ENCODE results near the gene MARK2.
A peak's percentile ranks its signal among the peaks of the same experiment; 100 is the strongest.
"Not testable (repeated sequence)": the region's sequence is repeated elsewhere in the genome, so short reads cannot be mapped to it uniquely, and the experiment has no call there.

Gene MARK2

DNA sequence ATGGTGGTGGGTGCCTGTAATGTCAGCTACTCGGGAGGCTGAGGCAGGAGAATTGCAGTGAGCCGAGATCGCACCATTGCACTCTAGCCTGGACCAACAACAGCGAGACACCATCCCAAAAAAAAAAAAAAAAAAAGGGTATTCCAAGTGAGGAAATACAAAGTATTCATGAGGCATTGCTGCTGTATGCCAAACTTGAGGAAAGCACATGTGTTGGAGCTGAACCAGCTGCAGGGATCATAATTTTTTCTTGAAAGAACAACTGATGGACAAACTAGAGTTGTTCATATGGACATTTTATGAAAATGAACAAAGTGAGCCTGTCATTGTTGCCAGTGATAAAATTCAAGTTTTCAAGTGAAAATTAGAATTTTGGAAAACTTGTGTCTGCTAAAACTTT lies 15.8 kb downstream of the MARK2 start:
- DNase-seq (ENCODE audit: low read depth in 2 of 2), result no peak

DNA sequence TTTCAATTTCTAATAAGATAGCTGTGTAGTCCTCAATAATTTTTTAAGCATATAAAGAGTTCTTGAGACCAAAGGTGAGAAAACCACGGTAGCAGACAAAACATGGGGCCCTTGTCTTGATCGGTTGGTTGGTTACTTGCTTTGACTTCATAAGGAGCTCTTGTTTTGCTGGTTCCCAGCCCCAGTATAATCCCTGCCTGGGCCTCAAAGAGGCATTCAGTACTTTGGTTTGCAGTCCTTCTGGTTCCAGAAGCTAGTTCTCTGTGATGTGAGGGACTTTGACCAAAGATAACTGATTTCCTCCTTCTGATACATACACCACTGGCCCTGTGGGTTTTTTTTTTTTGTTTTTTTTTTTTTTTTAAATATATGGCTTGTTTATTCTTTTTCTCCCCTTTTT lies 17.1 kb downstream of the MARK2 start:
- no peak for DNase-seq (ENCODE audit: low read depth in 2 of 2)

DNA sequence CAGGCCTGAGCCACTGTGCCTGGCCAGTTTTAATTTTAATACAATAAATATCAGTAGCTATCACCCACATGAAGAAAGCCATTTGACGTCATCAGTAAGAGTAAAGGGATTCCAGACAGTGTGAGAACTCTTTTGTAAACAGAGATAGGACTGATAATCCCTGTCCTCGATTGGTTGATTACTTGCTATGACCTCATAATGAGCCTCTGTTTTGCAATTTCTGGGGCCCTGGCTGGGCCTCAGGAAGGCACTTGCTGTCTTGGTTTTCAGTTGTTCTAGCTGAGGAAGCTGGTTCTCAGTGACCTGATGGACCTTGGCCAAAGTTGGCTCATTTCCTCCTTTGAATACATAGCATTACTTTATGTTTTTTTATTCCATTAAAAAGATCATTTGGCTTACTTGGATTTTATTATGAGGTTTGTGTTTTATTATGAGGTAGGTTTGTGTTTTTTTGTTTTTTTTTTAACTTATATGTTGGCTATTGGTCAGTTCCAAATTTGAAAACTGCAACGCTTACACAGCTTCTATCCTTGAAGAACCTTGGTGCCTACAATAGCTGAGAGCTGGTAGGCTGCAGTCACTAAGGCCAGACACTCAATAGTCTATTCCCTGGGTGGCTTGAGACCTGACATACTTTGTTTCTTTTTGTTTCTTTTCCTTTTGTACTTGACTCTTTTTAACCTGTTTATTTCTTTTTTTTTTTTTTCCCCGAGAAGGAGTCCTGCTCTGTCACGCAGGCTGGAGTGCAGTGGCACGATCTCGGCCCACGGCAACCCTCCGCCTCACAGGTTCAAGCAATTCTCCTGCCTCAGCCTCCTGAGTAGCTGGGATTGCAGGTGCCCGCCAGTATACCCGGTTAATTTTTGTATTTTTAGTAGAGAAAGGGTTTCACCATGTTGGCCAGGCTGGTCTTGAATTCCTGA lies 20.0 kb downstream of the MARK2 start:
- no peak for DNase-seq (ENCODE audit: low read depth in 2 of 2)

DNA sequence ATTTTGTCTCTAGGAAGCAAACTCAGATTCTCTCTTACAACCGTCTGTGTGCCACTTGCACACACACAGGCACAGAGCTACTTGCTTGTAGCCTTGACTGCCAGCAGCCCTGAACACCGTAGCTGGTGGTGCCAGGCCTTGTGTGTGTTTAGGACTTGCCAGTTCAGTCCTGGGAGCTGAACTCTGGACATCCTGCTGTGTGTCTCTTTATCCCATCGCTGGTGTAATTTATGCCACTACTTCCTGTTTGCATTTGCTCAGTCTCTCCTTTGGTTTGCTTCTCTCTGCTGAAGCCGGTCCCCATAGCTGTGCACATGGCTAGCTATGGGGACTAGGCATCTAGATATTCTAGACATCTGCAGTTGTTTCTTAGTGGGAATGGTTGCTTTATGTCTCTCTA lies 24.0 kb downstream of the MARK2 start:
- no peak for DNase-seq (ENCODE audit: low read depth in 2 of 2)

DNA sequence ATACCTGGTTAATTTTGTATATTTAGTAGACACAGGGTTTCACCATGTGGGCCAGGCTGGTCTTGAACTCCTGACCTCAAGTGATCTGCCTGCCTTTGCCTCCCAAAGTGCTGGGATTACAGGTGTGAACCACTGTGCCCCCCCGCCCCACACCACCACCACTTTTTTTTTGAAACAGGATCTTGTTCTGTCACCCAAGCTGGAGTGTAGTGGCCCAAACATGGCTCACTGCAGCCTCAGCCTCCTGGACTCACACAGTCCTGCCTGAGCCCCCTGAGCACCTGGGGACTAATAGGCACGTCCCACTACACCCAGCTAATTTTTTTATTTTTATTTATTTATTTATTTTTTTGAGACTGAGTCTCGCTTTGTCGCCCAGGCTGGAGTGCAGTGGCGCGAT lies 24.7 kb downstream of the MARK2 start:
- DNase-seq (ENCODE audit: low read depth in 2 of 2), result not testable (repeated sequence)

DNA sequence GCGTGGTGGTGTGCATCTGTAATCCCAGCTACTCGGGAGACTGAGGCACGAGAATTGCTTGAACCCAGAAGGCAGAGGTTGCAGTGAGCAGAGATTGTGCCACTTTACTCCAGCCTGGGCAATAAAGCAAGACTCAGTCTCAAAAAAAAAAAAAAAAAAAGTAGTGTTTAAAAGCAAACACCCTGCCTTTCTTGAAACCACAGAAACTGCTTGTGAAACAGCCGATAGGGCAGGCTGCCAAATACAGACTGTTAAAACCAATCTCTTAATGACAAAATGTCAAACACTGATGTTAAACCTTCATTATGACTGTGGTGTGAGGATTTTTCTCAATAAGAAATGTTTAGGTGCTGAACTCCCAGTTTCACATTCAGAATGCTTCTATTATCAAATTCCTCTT lies 27.3 kb downstream of the MARK2 start:
- DNase-seq (ENCODE audit: low read depth in 2 of 2), result peak; percentile 49 to 50

DNA sequence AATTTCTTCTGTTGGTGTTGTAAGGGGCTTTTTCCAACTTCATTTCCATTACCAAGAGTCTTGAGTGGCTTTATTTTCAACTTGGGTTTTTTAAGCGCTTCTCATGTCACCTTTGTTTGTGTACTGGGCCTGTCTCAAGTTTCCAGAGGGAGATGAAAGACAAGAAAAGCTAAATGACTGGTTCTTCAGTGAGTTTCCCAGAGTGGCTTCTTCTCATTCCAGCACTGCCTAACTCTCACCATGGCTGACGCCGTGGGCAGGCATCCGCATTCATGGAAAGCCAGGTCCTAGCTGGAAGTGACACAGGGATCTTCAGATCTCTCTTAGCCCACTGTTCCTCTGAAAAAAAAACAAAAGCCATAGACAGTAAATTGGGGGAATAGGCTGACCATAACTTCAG lies 28.6 kb downstream of the MARK2 start:
- DNase-seq (ENCODE audit: low read depth in 2 of 2), result no peak

DNA sequence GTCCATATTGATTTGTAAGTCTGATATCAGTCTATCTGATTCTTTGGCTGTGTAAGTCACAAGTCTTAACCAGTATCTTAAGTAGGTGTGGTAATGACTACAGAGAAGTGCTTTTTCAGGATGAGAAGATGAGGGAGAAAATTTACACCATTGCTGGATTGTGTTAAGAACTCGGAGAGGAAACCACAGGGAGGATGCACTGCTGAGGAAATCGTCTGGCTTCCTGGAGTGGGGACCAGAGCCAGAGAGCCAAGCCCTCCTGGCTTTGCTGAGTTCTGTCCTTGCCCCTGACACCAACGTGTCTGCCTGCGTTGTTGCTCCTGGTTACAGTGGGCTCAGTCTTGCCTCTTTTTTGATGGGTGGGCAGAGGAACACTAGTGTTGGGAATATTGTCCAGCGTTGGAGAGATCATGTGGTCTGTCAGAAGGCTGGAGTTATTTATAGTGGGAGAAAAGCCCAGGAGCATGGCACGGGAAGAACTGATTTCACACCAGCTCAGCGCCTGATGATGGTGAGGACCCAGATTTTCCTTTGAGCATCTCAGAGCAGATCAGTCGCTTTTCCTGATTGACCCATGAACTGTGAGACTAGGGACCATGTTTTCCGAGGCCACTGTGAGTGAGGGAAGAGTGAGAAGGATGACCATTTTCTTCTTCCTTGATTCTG lies 29.6 kb downstream of the MARK2 start:
- no peak for DNase-seq (ENCODE audit: low read depth in 2 of 2)

DNA sequence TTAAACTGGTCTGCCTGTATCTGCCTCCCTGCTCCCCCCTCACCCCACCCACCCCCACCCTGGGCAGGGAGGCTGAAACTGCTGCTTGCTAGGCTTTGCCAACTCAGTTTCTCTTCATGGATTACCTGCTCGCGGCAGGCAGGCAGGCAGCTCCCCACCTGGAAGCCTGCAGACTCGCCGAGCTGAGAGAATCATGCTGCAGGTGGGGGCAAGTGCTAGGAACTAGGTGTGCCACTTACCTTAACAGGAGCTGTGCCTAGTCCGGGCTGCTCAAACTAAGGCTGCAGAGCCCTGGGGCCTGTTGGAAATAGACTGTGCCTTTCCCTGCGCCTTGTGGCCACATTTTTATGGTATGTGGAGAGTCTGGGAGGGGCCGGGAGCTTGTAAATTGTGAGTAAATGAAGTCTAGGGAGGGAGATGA lies 30.3 kb downstream of the MARK2 start:
- DNase-seq (ENCODE audit: low read depth in 2 of 2), result no peak

DNA sequence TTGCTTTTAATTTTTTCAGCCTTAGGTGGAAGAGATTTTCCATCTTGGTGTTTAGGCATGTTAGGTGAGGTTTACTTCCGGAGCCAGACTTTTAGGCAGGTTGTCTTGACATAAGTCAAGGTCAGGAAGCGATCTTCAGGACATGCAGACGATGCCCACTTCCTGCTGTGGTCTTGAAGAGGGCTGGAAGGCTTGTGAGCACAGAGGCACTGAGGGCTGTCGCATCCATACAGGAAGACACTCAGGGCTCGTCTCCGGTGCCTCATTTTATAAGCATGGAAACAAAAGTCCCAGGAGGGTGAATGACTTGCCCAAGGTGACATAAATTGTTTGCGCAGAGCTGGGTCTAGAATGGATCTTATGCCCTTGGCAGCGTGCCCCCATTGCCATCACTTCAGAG lies 30.8 kb downstream of the MARK2 start:
- DNase-seq (ENCODE audit: low read depth in 2 of 2), result peak in 1 of 2 donors; percentile 15

DNA sequence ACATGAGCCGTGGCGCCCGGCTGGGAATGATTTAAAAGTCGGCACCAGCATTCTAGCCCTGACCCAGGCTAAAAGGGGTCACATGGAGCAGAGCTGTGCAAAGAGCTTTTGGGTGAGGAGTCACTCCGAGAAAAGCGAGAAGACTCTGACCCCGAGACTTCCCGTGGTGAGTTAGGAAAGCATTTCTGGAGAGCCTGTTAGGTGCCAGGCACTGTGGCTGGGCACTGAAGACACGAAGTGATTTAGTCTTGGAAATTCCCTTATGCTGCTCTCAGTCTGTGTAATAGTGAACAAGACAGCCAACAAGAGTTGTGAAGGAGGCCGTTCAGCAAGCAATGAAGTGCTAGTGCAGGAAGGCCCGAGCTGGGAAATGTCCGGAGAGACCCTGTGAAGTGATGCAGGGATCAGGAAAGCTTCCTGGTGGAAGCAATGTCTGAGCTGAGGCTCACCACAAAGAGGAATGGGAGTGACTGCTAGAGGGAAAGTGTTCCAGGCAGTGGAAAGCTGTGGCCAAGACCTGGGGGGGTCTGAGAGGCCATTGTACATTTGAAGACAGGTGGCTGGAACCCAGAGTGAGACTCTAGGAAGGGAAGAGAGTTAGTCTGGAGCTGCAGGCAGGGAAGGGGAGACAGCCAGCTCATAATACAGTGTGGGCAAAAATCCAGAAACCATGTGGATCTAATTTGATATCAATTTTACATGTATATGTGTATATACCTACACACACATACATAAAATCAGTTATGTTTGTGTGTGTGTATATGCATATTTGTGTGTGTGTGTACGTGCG lies 31.6 kb downstream of the MARK2 start:
- no peak for DNase-seq (ENCODE audit: low read depth in 2 of 2)

DNA sequence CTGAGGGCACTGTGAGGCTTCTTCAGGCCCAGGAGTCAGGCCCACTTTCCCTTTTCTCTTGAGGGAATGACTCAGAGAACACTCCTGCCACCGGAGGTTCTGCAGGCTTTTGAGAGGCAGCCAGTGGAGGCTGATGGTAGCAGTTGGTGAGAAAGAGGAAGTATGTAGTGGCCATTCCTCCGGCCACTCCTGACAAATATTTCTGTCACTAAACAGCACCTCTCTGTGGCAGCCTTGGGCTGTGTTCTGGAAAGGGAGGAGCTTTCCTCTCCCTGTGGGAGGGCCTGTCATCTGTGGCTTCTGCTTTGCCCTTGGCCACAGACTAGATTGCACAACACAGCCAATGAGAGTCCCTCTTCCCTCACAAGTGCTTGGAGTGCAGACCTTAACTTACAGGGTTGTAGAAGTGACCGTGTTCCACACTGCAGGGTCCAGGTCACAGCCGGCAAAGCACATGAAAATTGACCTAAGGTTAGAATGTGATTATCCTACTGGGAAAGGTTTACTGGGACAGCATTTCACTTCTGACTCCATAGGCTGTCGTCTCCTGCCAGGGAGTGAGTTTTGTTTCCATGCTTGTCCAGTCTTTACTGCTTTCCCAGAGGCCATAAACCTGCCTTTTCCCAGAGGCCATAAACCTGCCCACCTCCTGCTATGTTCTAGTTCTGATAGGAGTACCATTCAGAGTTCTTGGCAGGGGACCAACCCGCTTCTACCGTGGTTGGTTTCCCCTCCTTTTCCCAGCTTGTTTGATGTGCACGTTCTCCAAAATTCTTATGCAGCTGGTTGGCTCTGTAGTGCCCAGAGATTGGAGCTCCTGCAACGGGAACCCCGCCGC lies 33.3 kb downstream of the MARK2 start:
- peak in 1 of 2 donors; percentile 36 for DNase-seq (ENCODE audit: low read depth in 2 of 2)

DNA sequence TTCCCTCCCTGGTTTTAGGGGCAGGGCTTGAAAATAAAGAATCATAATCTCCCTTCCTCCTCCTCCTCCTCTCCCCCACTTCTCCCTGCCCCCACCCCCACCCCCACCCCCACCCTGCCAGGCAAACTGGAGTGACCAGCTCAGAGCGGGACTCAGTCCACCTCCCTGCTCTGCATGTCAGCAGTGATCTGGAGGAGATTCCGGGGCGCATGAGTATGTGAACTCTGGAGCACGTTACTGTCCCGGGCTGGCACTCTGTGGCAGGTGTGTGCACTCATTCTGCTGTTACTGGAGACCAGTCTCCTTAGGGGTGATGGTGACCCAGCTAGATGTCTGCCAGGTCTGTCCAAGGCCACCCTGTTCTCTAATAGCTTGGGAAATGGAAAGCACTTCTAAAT lies 33.9 kb downstream of the MARK2 start:
- no peak for DNase-seq (ENCODE audit: low read depth in 2 of 2)

DNA sequence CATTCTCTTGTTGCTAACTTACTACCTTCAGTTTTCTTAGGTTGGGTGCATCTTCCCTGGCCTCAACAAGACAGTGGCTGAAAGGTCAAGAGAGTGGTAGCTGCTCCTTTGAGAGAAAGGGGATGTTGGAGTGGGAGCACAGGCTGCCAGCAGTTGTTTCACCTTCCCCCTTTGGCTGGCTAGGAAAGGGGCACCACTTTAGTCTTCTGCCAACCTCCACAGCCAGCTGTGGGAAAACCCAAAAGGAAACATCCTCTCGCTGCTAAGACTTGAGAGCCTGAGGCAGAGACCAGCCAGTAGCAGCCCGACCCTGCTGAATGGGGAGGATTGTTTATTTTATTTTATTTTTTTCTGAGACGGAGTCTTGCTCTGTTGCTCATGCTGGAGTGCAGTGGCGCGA lies 34.4 kb downstream of the MARK2 start:
- no peak for DNase-seq (ENCODE audit: low read depth in 2 of 2)

DNA sequence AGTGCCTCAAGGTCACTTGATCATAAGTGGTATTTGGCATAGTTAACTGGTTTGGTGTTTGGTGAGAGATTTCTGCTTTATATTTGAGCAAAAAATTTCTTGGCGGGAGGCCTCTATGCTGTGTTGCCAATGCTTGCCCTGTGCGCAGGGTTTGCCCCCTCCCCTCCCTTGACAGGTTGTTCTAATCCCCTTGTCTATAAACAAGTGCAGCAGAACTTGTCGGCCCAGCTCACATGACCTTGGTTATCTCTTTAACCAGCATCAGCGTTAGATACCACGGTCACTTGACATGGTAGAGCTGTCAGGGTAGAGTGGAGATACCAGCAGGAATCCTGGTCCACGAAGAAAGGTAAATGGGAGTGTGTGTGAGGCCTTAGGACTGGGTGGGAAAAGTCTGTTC lies 35.6 kb downstream of the MARK2 start:
- no peak for DNase-seq (ENCODE audit: low read depth in 2 of 2)

DNA sequence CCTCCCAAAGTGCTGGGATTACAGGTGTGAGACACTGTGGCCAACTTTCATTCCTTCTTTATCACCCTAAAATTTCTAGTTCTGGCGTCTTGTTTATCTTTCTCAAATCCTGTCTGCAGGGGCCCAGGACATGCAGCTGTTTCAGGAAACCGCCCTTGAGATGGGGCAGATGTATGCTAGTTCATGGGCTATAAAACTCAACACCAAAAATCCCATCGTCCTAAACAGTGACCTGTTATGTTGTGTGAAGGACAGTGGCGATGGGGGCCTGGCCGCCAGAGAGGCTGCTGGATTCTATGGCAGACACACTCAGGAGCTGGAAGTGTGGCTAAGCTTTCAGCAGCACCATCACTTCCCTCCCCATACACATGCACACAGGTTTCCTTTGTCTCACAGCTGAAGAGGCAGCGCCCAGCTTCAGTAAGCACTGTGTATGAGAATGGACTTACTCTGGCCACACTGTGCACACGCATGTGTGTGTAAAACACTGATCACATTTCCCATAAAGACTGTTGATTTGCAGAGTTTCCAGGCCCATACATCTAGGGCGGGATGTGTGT lies 36.7 kb downstream of the MARK2 start:
- DNase-seq (ENCODE audit: low read depth in 2 of 2), result no peak

DNA sequence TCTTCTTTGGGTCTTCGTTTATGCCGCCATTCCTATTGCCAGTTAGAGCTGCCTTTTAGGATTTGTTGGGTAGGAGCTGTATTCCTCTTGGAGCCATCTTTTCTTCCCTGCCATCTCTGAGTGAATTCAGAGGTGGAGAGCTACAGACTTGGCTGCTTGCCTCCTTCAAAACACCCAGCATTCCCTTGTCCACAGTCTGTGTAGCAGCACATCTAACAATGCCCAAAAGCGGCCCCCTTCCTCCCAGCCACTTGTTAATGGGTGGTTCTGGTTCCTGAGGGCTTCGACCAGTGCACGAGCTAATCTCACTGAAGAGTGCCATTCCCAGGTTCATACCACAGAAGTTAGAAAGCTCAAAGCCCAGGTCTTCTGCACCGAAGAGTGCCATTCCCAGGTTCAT lies 37.7 kb downstream of the MARK2 start:
- DNase-seq (ENCODE audit: low read depth in 2 of 2), result no peak

DNA sequence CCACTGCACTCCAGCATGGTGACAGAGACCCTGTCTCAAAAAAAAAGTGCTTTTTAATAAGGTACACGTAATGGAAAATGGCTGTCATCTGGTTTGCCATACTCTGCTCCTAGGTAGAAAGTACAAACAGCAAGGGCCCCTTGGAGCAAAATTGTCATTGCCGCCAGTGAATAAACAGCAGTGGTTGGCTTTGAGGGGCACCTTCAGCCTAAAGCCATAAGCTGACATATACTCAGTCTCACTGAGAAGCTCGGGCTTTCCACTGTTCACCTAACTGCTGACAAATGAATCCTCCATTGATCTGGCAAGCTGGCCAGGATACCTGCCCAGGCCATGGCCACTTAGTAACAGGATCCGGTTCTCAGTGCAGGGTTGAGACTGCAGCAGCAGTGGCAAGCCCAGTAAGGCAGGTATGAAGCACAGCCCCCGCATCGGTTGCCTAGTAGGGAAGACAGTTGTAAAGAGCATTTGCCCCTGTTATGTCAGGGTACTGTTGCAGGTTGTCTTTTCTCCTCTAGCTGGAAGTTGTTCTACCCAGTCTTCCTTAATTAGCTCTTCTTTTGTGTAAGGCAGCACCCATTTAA lies 38.8 kb downstream of the MARK2 start:
- DNase-seq (ENCODE audit: low read depth in 2 of 2), result no peak

DNA sequence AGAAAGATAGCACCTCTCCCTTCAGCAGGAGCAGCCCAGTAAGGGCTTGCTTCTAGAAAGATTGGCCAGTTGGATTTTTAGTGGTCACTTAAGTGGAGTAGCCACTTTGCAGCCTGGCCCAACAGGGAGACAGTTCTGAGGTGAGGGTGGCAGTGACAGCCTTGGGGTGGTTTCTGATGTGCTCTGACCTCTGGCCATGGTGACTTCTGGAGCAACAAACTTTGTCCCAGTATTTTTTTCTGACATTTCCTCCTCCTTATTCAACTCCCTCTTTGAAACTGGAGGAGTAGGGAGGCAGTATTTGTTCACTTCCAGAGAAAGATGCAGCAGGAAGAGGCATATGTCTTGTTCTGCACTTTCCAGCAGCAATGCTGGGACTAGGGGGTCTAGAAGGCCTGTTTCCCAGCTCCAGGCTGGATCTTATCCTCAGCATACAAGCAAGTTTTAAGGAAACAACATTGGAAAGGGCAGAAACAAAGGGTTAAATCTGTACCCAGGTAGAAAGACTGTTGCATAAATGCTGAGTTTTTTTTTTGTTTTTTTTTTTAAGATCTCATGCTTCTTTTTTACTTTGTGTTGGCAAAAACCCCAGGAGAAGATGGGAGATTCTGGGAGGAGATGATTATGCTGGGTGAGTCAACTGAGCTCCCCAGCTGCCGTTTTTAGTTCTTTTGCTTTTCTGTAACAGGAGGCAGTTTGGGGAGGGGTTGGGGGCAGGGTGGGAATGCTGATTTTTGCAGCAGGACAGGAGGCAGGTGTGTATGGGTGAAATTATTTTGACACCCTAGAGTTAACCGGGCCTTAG lies 40.9 kb downstream of the MARK2 start:
- DNase-seq (ENCODE audit: low read depth in 2 of 2), result no peak

DNA sequence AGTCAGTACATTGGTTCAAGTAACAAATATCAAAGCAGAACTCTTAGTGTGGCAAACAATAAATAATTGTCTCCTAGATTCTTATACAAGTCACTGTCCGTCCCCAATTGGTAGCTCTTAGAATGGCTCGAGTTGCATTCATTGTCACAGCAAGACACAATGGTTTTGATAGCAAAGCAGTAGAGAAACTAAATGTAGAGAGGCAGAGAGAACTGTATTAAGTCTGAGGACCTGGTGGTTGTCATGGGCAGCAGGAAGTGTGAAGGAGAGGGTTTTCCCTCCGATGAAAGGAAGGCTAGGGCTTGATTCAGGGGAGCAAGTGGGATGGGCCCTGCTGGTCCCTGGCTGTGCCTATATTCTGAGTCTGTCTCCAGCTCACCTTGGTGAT lies 41.5 kb downstream of the MARK2 start:
- DNase-seq (ENCODE audit: low read depth in 2 of 2), result no peak
